ENCODE measurements around the gene RILPL2.

- TF ChIP-seq EZH2phosphoT487 (IDR thresholded peaks at IDR 0.05; ENCODE audit: insufficient read depth, low read depth) (no peak), EZH2 (IDR thresholded peaks at IDR 0.05; ENCODE audit: insufficient read depth, poor library complexity, severe bottlenecking) (no peak)
Measured at GRCh38 chr12:123388951-123389559, 47.4 kb downstream of the RILPL2 start.

All from GM23248 (cell line).